Measurements from ENCODE around the gene VAV3. TPM values are rescaled to one million over a fixed set of nuclear protein-coding genes. Genes with fewer than 3 reads are reported as not detected.
"Not testable (repeated sequence)": the region's sequence is repeated elsewhere in the genome, so short reads cannot be mapped to it uniquely, and the experiment has no call there.

VAV3 gene
- total and polyA plus RNA-seq, 10 donors: 10.5 to 63.0 (median 38.8) TPM

DNA sequence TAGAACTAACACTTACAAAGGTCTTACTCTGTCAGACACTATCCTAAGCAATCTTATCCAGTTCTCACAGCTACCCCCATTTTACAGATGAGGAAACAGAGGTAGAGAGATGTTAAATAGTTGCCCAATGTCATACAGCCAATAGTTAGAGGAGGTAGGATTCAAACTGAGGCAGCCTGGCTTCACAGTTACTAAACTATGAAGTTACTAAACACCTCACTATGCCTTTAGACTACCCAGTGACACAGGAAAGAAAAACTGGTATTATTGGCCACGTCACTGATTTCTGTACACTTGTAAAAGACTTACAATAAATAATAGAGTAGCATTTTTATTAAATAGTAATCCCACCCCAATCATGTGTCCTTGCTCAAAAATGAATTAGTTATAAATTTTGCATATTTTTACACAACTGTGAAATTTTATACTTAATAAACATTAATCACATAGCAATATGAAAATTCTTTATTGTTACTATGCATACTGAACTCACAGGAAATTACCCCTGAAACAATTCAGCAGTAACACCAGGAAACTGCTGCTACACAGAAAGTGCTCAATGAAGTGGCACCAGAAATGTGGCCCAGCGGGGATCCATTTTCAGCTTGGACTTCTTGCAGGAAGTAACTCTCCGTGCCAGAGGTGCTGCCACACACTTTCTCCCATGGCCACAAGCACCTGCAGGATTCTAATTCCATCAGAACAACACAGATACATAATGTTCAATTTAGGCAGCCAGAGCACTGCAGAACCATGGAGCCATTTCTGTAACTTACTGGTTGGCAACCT, 69.4 kb downstream of the VAV3 start:
- DNase-seq: peak; percentile 77
- H3K9me3 ChIP-seq: peaks cover 0 to 7% (median 0%) of the 10 kb centered on the region in 8 donors
- intact Hi-C loops (cut with DNase I; ENCODE audit: low total_unique reads): no loop called here
- H3K36me3 ChIP-seq: no peaks in the 10 kb centered on the region
- TF ChIP-seq, protein P1, sequence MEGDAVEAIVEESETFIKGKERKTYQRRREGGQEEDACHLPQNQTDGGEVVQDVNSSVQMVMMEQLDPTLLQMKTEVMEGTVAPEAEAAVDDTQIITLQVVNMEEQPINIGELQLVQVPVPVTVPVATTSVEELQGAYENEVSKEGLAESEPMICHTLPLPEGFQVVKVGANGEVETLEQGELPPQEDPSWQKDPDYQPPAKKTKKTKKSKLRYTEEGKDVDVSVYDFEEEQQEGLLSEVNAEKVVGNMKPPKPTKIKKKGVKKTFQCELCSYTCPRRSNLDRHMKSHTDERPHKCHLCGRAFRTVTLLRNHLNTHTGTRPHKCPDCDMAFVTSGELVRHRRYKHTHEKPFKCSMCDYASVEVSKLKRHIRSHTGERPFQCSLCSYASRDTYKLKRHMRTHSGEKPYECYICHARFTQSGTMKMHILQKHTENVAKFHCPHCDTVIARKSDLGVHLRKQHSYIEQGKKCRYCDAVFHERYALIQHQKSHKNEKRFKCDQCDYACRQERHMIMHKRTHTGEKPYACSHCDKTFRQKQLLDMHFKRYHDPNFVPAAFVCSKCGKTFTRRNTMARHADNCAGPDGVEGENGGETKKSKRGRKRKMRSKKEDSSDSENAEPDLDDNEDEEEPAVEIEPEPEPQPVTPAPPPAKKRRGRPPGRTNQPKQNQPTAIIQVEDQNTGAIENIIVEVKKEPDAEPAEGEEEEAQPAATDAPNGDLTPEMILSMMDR (IDR thresholded peaks at IDR 0.05 in 8 of 11, conservative IDR thresholded peaks at IDR 0.05 in 3 of 11): no peak
- H3K27ac ChIP-seq: peak overlapping the region in 7 of 8 donors; percentile 4 to 82 (median 71)
- no peaks in the 10 kb centered on the region for H3K27me3 ChIP-seq (replicated peaks in 1 of 7)
- 29 to 50% (median 45%) methylated on average over 3 of the region's 3 CpGs for WGBS, 5 donors
- no peak overlapping the region for H3K4me3 ChIP-seq
- H3K4me1 ChIP-seq: peaks cover 29 to 77% (median 63%) of the 10 kb centered on the region in 6 donors

- Histone ChIP-seq H3K4me1 (peaks cover 27 to 67% (median 54%) of the 10 kb centered on the region in 6 donors), H3K9me3 (peaks cover 0 to 7% (median 0%) of the 10 kb centered on the region in 8 donors), H3K27ac (peak overlapping the region in 6 of 8 donors; percentile 10 to 82 (median 73)), H3K27me3 (replicated peaks in 1 of 7) (no peaks in the 10 kb centered on the region), H3K36me3 (no peaks in the 10 kb centered on the region), H3K4me3 (no peak overlapping the region)
- intact Hi-C loops (cut with DNase I; ENCODE audit: low total_unique reads): no loop called here
- DNase-seq: no peak
- TF ChIP-seq POLR2AphosphoS5 (IDR thresholded peaks at IDR 0.05): no peak
- no peak for TF ChIP-seq POLR2A (IDR thresholded peaks at IDR 0.05)
- TF ChIP-seq, protein P1 (IDR thresholded peaks at IDR 0.05 in 8 of 11, conservative IDR thresholded peaks at IDR 0.05 in 3 of 11): no peak
- WGBS, 5 donors: 54 to 74% (median 60%) methylated on average over 1 of the region's 1 CpG
These were observed 70.4 kb downstream of the VAV3 start for GRCh38 chr1:107894605-107895004.

DNA sequence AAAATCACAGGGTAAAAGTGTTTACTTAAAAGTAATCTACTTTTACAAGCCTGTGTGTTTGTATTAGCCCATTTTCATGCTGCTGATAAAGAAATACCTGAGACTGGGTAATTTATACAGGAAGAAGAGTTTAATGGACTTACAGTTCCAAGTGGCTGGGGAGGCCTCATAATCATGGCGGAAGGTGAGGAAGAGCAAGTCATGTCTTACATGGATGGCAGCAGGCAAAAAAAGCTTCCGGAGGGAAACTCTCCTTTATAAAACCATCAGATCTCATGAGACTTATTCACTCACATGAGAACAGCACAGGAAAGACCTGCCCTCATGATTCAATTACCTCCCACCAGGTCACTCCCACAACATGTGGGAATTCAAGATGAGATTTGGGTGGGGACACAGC, 71.6 kb downstream of the VAV3 start:
- DNase-seq; H3K27me3 ChIP-seq (replicated peaks in 1 of 7); intact Hi-C loops (cut with DNase I; ENCODE audit: low total_unique reads); H3K9me3 ChIP-seq; H3K36me3 ChIP-seq; H3K4me3 ChIP-seq: not testable (repeated sequence)
- H3K4me1 ChIP-seq: peaks cover 22 to 63% (median 43%) of the 10 kb centered on the region in 6 donors
- H3K27ac ChIP-seq: peak overlapping the region in 3 of 8 donors; percentile 75 to 82 (median 75)
- WGBS, 5 donors: 94 to 100% (median 99%) methylated on average over 2 of the region's 2 CpGs

- 83 to 92% (median 88%) methylated on average over 2 of the region's 2 CpGs for WGBS, 5 donors
- no peak for DNase-seq
- peaks cover 0 to 42% (median 5%) of the 10 kb centered on the region in 6 donors for H3K4me1 ChIP-seq
- H3K27me3 ChIP-seq (replicated peaks in 1 of 7): no peaks in the 10 kb centered on the region
- no peaks in the 10 kb centered on the region for H3K36me3 ChIP-seq
- H3K9me3 ChIP-seq: peaks cover 0 to 7% (median 0%) of the 10 kb centered on the region in 8 donors
- H3K4me3 ChIP-seq: no peak overlapping the region
- intact Hi-C loops (cut with DNase I; ENCODE audit: low total_unique reads): no loop called here
- H3K27ac ChIP-seq: no peak overlapping the region
- no peak for TF ChIP-seq POLR2A (IDR thresholded peaks at IDR 0.05)
- TF ChIP-seq, protein P1 (IDR thresholded peaks at IDR 0.05 in 8 of 11, conservative IDR thresholded peaks at IDR 0.05 in 3 of 11): no peak
- TF ChIP-seq POLR2AphosphoS5 (IDR thresholded peaks at IDR 0.05): no peak
These were observed 75.5 kb downstream of the VAV3 start for GRCh38 chr1:107889524-107889923.

Data from spleen (tissue), 11 donors.